Lung (tissue), 12 donors: ENCODE results near the gene HS3ST4. TPM values are rescaled to one million over a fixed set of nuclear protein-coding genes. Genes with fewer than 3 reads are reported as not detected.

ENCODE experiments used
- ATAC-seq: fragments of 200-7000 bp; cut with Tn5 transposase; one replicate; pipeline ENCODE4 v1.9.1; 2020; ENCODE audit warnings: moderate number of reproducible peaks; ENCODE audit not compliant: insufficient read depth, low FRiP score
- DNase-seq, 3 donors: peaks; one replicate each; pipeline ENCODE4 v3.0.0-alpha.2; 2013 to 2017
- H3K27ac ChIP-seq, 2 donors: one replicate each; pipeline ENCODE4 v1.5.1; 2013; ENCODE audit warnings: mild to moderate bottlenecking in 2 of 2, moderate library complexity in 2 of 2, control low read depth in 1 of 2, inconsistent platforms in 1 of 2, low read depth in 1 of 2, low read length in 1 of 2
- H3K27me3 ChIP-seq, 3 donors: one replicate each; pipeline ENCODE4 v1.5.1; 2013; ENCODE audit warnings: low read length in 2 of 3; ENCODE audit not compliant: control insufficient read depth in 3 of 3, insufficient read depth in 3 of 3
- H3K36me3 ChIP-seq, 4 donors: one replicate each; pipeline ENCODE4 v1.5.1; 2013; ENCODE audit warnings: low read length in 4 of 4, mild to moderate bottlenecking in 1 of 4, moderate library complexity in 1 of 4; ENCODE audit not compliant: control insufficient read depth in 4 of 4, insufficient read depth in 4 of 4
- H3K4me1 ChIP-seq, 5 donors: one replicate each; pipeline ENCODE4 v1.5.1; 2013; ENCODE audit warnings: low read length in 5 of 5, mild to moderate bottlenecking in 2 of 5, moderate library complexity in 1 of 5; ENCODE audit not compliant: control insufficient read depth in 5 of 5, insufficient read depth in 5 of 5
- H3K4me3 ChIP-seq: one replicate; pipeline ENCODE4 v1.5.1; 2013; ENCODE audit warnings: mild to moderate bottlenecking, control low read depth, moderate library complexity
- H3K9ac ChIP-seq, 2 donors: one replicate each; pipeline ENCODE4 v1.5.1; 2013; ENCODE audit warnings: low read length in 2 of 2, control low read depth in 1 of 2; ENCODE audit not compliant: insufficient read depth in 1 of 2
- H3K9me3 ChIP-seq, 4 donors: one replicate each; pipeline ENCODE4 v1.5.1; 2013; ENCODE audit warnings: low read length in 3 of 4, mild to moderate bottlenecking in 1 of 4, moderate library complexity in 1 of 4; ENCODE audit not compliant: control insufficient read depth in 4 of 4, insufficient read depth in 3 of 4
- WGBS, 2 donors: extraction: QIAGEN DNeasy Blood & Tissue Kit; methylation state at CpG; one replicate each; pipeline ENCODE4 v1.1.7; 2013; 5-methylcytosine and 5-hydroxymethylcytosine counted together
- polyA plus RNA-seq, 2 donors: library from polyadenylated mRNA; stranded (reverse); fragments of 200-250 nt; gene quantifications; one replicate each; pipeline ENCODE4 v1.2.1, GENCODE V29; 2013
- total RNA-seq, 2 donors: library from RNA; depleted of rRNA in 1 of 2; stranded (reverse); fragments of >200 nt in 1 of 2; gene quantifications; one replicate each; pipeline ENCODE4 v1.2.1, GENCODE V29; 2014 to 2021
- TF ChIP-seq, protein P1 (sequence below): IDR thresholded peaks from 2 replicates; pipeline ENCODE4 v1.5.1; 2012; ENCODE audit warnings: mild to moderate bottlenecking; ENCODE audit errors: control extremely low read depth, extremely low read depth
- donor health status: control.
- donor health status: control.
- donor health status: Bipolar disorder and iron deficiency.
- donor health status: healthy.
- donor health status: DM: yes; HTN: yes; CAD: no.

HS3ST4 gene
- total and polyA plus RNA-seq, 4 donors: 0.06 to 0.15 TPM; not detected in 2

DNA sequence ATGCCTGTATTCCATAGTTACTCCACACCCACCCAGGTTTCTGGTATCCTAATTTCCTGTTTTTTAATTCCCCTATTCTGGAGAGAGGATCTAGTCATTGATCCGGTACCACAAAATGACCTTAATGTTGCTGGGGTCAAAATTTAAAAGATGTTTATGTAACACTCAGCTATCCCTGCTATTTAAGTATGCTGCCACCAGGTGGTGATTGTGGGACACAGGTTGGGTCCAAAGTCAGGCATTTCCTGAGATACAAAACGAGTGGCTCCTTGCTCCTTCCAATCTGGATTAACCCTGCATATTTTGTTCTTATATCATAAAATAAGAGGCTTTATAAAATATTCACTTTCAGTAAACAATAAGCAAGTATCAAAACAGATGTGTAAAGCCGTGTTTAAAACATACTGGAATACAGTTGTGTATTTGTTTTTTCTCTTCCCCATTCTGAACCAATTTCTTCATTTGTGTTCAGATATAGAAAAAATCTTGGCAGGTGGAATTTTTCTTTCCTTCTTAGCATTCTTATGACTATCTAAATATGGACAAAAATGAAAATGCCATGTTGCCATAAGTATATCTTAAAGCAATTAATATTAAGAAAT, 16.3 kb downstream of the HS3ST4 start:
- TF ChIP-seq, protein P1, sequence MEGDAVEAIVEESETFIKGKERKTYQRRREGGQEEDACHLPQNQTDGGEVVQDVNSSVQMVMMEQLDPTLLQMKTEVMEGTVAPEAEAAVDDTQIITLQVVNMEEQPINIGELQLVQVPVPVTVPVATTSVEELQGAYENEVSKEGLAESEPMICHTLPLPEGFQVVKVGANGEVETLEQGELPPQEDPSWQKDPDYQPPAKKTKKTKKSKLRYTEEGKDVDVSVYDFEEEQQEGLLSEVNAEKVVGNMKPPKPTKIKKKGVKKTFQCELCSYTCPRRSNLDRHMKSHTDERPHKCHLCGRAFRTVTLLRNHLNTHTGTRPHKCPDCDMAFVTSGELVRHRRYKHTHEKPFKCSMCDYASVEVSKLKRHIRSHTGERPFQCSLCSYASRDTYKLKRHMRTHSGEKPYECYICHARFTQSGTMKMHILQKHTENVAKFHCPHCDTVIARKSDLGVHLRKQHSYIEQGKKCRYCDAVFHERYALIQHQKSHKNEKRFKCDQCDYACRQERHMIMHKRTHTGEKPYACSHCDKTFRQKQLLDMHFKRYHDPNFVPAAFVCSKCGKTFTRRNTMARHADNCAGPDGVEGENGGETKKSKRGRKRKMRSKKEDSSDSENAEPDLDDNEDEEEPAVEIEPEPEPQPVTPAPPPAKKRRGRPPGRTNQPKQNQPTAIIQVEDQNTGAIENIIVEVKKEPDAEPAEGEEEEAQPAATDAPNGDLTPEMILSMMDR: no peak
- Histone ChIP-seq H3K27me3 (peaks cover 0 to 3% (median 0%) of the 10 kb centered on the region in 3 donors), H3K36me3 (no peaks in the 10 kb centered on the region), H3K27ac (no peak overlapping the region), H3K9me3 (peaks cover 0 to 6% (median 2%) of the 10 kb centered on the region in 4 donors), H3K4me3 (no peak overlapping the region), H3K9ac (no peak overlapping the region), H3K4me1 (no peaks in the 10 kb centered on the region)
- ATAC-seq (no peak), DNase-seq (no peak)
- WGBS, 2 donors: 38 to 47% methylated on average over 3 of the region's 3 CpGs

DNA sequence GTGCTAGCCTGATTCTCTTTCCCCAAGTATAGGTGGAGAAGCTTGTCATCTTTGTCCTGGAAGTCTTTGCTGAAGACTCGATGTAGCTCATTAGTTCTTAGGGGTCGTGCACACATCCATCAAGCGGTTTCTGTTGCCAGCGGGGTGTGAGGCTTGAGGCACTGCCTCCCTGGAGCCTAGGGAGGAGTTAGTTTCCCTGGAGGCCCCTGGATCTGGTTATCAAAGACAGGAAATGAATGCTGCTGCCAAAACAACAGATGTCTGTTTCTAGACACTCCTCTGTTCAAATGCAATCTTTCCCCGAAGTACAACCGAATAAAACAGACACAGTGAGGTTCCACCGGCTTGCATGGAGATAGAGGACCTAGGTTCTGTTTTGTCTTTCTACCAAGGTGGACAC, 17.5 kb downstream of the HS3ST4 start:
- no peaks in the 10 kb centered on the region for H3K4me1 ChIP-seq
- H3K27ac ChIP-seq: no peak overlapping the region
- TF ChIP-seq, protein P1: no peak
- H3K36me3 ChIP-seq: no peaks in the 10 kb centered on the region
- H3K9ac ChIP-seq: no peak overlapping the region
- WGBS, 2 donors: 14 to 22% methylated on average over 7 of the region's 7 CpGs
- no peak overlapping the region for H3K4me3 ChIP-seq
- DNase-seq (no peak), ATAC-seq (no peak)
- H3K9me3 ChIP-seq: peaks cover 0 to 6% (median 3%) of the 10 kb centered on the region in 4 donors
- peaks cover 0 to 3% (median 0%) of the 10 kb centered on the region in 3 donors for H3K27me3 ChIP-seq

DNA sequence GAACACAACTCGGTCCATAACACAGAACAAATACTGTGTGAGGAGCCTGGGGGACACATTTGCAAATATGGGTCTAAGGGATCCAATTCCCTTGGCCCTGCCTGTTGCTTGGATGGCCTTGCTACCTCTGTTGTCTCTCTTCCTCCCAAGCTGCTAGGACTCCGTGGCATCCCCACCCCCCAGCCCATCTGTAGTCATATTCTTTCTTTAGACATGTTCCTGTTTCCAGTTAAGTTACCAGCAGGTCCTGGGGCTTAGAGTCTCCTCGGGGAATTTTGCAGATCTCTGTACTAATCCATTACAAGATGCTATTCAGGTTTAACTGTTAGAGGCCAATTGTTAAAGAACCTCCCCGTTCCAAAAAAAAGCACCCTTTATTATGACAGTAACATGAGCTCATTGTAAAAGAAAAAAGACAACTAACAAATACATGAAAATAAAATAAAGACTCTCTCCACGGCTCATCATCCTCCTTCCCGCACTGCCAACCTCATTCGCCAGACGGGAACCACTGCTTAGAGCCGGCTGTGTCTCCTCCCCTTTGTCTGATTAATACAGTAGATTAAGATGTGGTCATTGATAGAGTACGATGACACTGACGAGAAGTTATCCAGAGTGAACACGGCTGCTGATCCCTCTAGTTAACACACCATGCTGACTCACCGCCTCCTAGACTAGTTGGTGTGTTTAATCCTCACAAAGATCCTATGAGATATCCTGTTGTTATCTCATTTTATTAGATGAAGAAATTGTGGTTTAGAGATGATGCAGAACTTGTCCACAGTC, 22.2 kb downstream of the HS3ST4 start:
- H3K27ac ChIP-seq: no peak overlapping the region
- TF ChIP-seq, protein P1: no peak
- no peak for ATAC-seq
- no peak for DNase-seq
- H3K4me3 ChIP-seq: no peak overlapping the region
- 82 to 87% methylated on average over 13 of the region's 13 CpGs for WGBS, 2 donors
- H3K36me3 ChIP-seq: no peaks in the 10 kb centered on the region
- no peaks in the 10 kb centered on the region for H3K27me3 ChIP-seq
- peaks cover 0 to 2% (median 0%) of the 10 kb centered on the region in 4 donors for H3K9me3 ChIP-seq
- H3K9ac ChIP-seq: no peak overlapping the region
- H3K4me1 ChIP-seq: no peaks in the 10 kb centered on the region
